Spinal cord (tissue), 10 donors: ENCODE results near the gene B3GALT6. TPM values are rescaled to one million over a fixed set of nuclear protein-coding genes. Genes with fewer than 3 reads are reported as not detected.
"Not testable (repeated sequence)": the region's sequence is repeated elsewhere in the genome, so short reads cannot be mapped to it uniquely, and the experiment has no call there.

Source experiments
- DNase-seq, 6 donors: peaks; one replicate each; pipeline versions ENCODE4 v3.0.0 to v3.0.0-alpha.2; 2013 to 2015; ENCODE audit warnings: low spot score in 6 of 6, low read depth in 4 of 6
- H3K27ac ChIP-seq: one replicate; pipeline ENCODE4 v1.5.1; 2013; ENCODE audit warnings: low read depth, low read length, control low read depth
- H3K27me3 ChIP-seq: one replicate; pipeline ENCODE4 v1.6.1; 2013; ENCODE audit warnings: low read length; ENCODE audit not compliant: control insufficient read depth, insufficient read depth
- H3K36me3 ChIP-seq: one replicate; pipeline ENCODE4 v1.6.1; 2013; ENCODE audit warnings: low read length; ENCODE audit not compliant: control insufficient read depth, insufficient read depth
- H3K4me1 ChIP-seq: one replicate; pipeline ENCODE4 v1.6.1; 2013; ENCODE audit warnings: low read length; ENCODE audit not compliant: control insufficient read depth, insufficient read depth
- H3K4me3 ChIP-seq: one replicate; pipeline ENCODE4 v1.5.1; 2013; ENCODE audit warnings: low read depth, low read length, control low read depth
- H3K9me3 ChIP-seq: one replicate; pipeline ENCODE4 v1.6.1; 2013; ENCODE audit warnings: low read length; ENCODE audit not compliant: control insufficient read depth, insufficient read depth
- WGBS: methylation state at CpG from one replicate; pipeline ENCODE4 v1.1.5; 2013; ENCODE audit warnings: missing lambda C conversion rate; ENCODE audit not compliant: insufficient coverage; 5-methylcytosine and 5-hydroxymethylcytosine counted together
- polyA plus RNA-seq, 2 donors: library from polyadenylated mRNA; unstranded; fragments of 120-200 nt; gene quantifications; one replicate each; pipeline ENCODE4 v1.2.1, GENCODE V29; 2013; ENCODE audit not compliant: insufficient read length in 2 of 2
- total RNA-seq, 2 donors: library from RNA; depleted of rRNA in 1 of 2; stranded (reverse); fragments of 120-200 nt in 1 of 2; fragments of >200 nt in 1 of 2; gene quantifications; one replicate each; pipeline versions ENCODE4 v1.2.3 to v1.2.4, GENCODE V29; 2013 to 2014
- donor health status: healthy.

B3GALT6 gene
- total and polyA plus RNA-seq, 4 donors, result 11.5 to 40.1 (median 35.0) TPM

- no peak for DNase-seq
- Histone ChIP-seq H3K27ac (no peak overlapping the region), H3K36me3 (peaks cover 35% of the 10 kb centered on the region), H3K27me3 (peaks cover 42% of the 10 kb centered on the region), H3K4me3 (no peak overlapping the region), H3K4me1 (peaks cover 20% of the 10 kb centered on the region), H3K9me3 (no peaks in the 10 kb centered on the region)
- 46% methylated on average over 28 of the region's 30 CpGs for WGBS
These were observed 12.3 kb downstream of the B3GALT6 start for GRCh38 chr1:1244192-1244811.

GRCh38 chr1:1245178-1245816, 13.3 kb downstream of the B3GALT6 start:
- 75% methylated on average over 19 of the region's 23 CpGs for WGBS
- Histone ChIP-seq H3K27me3 (peaks cover 32% of the 10 kb centered on the region), H3K36me3 (peaks cover 33% of the 10 kb centered on the region), H3K27ac (no peak overlapping the region), H3K4me1 (peaks cover 11% of the 10 kb centered on the region), H3K9me3 (no peaks in the 10 kb centered on the region), H3K4me3 (no peak overlapping the region)
- no peak for DNase-seq

DNA sequence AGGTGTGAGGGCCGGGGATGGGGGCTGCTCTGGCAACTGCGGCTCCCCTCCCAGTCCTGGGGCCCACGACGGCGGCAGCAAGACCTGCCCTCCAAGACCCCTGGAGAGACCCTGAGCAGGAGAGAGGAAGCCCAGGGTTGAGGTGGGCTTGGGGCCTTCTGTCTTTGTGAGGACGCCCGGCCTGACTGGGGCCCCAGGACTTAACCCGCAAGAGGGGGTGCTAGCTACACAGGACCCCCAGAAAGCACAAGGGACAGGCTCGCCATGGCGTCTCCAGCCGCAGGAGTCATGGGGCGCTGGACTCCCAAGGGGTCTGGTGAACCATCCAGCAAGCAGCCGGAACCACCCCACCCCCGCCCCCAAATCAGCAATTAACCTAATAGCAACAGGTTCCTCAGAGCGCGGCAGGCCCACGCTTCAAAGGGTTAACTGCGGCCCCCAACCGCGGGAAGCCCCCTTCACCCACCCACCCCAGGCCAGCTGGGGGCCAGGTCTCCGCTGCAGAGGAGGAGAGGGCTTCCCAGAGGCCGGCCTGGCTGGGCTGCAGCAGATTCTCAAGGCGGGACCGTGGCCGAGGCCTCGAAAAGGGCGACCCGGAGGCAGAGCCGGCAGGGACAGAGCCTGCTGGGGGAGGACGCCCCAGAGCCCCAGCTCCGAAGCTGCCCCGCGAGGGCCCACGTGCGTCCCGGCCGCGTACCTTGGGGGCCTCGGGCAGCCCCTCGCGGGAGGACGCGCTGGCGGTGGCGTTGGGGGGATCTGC, 14.0 kb downstream of the B3GALT6 start:
- DNase-seq, result no peak
- Histone ChIP-seq H3K9me3 (no peaks in the 10 kb centered on the region), H3K36me3 (peaks cover 34% of the 10 kb centered on the region), H3K4me3 (no peak overlapping the region), H3K27me3 (peaks cover 27% of the 10 kb centered on the region), H3K27ac (no peak overlapping the region), H3K4me1 (peaks cover 11% of the 10 kb centered on the region)
- WGBS, result 21% methylated on average over 37 of the region's 45 CpGs

- 3% methylated on average over 72 of the region's 74 CpGs for WGBS
- Histone ChIP-seq H3K9me3 (no peaks in the 10 kb centered on the region), H3K36me3 (peaks cover 26% of the 10 kb centered on the region), H3K27me3 (peaks cover 27% of the 10 kb centered on the region), H3K27ac (no peak within 1 kb of the TSS), H3K4me1 (peaks cover 11% of the 10 kb centered on the region), H3K4me3 (no peak within 1 kb of the TSS)
- DNase-seq, result no peak
These were observed 14.7 kb downstream of the B3GALT6 start, which contains the start of gene C1QTNF12 for GRCh38 chr1:1246577-1247340. C1QTNF12 (minus strand) TSS chr1:1246722; CDS start chr1:1246690, 32 bp downstream.

- 69% methylated on average over 25 of the region's 25 CpGs for WGBS
- peaks cover 27% of the 10 kb centered on the region for H3K27me3 ChIP-seq
These were observed 15.4 kb downstream of the B3GALT6 start for GRCh38 chr1:1247341-1247913.

GRCh38 chr1:1248009-1248913, 16.2 kb downstream of the B3GALT6 start:
- H3K4me3 ChIP-seq, H3K9me3 ChIP-seq, DNase-seq, H3K27ac ChIP-seq: not testable (repeated sequence)
- 96% methylated on average over 4 of the region's 21 CpGs for WGBS
- peaks cover 27% of the 10 kb centered on the region for H3K27me3 ChIP-seq
- H3K4me1 ChIP-seq, result peaks cover 11% of the 10 kb centered on the region
- peaks cover 28% of the 10 kb centered on the region for H3K36me3 ChIP-seq

More at GRCh38 chr1:1247341-1247913, 15.4 kb downstream of the B3GALT6 start:
- H3K4me1 ChIP-seq, result peaks cover 11% of the 10 kb centered on the region
- no peak overlapping the region for H3K27ac ChIP-seq
- H3K9me3 ChIP-seq, result no peaks in the 10 kb centered on the region
- DNase-seq, result no peak
- H3K36me3 ChIP-seq, result peaks cover 26% of the 10 kb centered on the region
- H3K4me3 ChIP-seq, result no peak overlapping the region

DNA sequence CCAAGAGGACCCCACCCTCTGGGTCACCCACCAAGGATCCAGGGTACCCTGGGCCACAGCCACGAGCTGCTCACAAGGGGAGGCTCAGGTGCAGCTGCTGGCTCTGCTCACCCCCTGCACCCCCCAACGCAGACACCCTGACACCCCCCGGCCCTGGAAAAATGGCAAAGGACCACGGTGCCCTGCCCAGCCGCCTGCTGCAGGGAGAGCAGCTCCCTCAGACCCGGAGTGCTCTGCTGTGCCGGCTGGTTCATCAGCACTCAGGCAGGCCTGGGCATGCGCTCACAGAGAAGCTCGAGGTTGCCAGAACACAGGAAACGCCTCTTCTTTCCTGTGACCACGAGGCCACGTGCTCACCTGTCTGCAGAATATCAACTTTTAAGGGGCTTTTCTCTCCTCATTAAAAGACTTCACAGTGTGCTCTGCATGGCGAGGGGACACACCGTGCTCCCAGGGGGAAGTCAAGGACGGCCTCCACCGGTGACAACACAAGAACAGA, 18.8 kb downstream of the B3GALT6 start:
- no peak overlapping the region for H3K4me3 ChIP-seq
- DNase-seq, result no peak
- peaks cover 18% of the 10 kb centered on the region for H3K27me3 ChIP-seq
- H3K9me3 ChIP-seq, result no peaks in the 10 kb centered on the region
- WGBS, result 85% methylated on average over 15 of the region's 16 CpGs
- no peaks in the 10 kb centered on the region for H3K4me1 ChIP-seq
- peaks cover 45% of the 10 kb centered on the region for H3K36me3 ChIP-seq
- no peak overlapping the region for H3K27ac ChIP-seq

DNA sequence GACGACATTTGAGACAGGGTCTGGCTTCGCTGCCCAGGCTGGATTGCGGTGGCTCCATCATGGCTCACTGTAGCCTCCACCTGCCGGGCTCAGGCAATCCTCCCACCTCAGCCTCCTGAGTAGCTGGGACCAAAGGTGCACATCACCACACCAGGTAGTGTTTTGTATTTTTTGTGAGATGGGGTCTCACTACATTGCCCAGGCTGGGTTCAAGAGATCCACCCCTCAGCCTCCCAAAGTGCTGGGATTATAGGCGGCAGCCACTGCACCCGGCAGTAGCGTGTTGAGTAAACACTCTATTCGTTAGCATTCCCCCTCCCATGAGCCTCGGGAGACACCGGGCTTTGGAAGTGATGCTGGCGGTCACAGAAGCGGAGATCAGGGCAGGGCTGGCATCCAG, 21.3 kb downstream of the B3GALT6 start:
- H3K9me3 ChIP-seq, result no peaks in the 10 kb centered on the region
- H3K4me1 ChIP-seq, result no peaks in the 10 kb centered on the region
- no peak overlapping the region for H3K27ac ChIP-seq
- H3K36me3 ChIP-seq, result peaks cover 68% of the 10 kb centered on the region
- DNase-seq, result no peak
- H3K27me3 ChIP-seq, result no peaks in the 10 kb centered on the region
- no peak overlapping the region for H3K4me3 ChIP-seq
- WGBS, result 80% methylated on average over 8 of the region's 12 CpGs
